Suprapubic skin (tissue), 4 donors: ENCODE data around the gene SP5. TPM values are rescaled to one million over a fixed set of nuclear protein-coding genes. Genes with fewer than 3 reads are reported as not detected.

Source experiments
- DNase-seq, 2 donors: peaks; one replicate each; pipeline ENCODE4 v3.0.0-alpha.2; 2019; ENCODE audit warnings: low spot score in 2 of 2
- H3K27ac ChIP-seq: fragments of 200-600 bp; sonication (generic); one replicate; pipeline ENCODE4 v1.5.1; 2019
- H3K27me3 ChIP-seq: fragments of 200-600 bp; sonication (generic); one replicate; pipeline ENCODE4 v1.5.1; 2019
- H3K36me3 ChIP-seq: fragments of 200-600 bp; sonication (generic); one replicate; pipeline ENCODE4 v1.5.1; 2019
- H3K4me1 ChIP-seq: fragments of 200-600 bp; sonication (generic); one replicate; pipeline ENCODE4 v1.5.1; 2019
- H3K4me3 ChIP-seq: fragments of 200-600 bp; sonication (generic); one replicate; pipeline ENCODE4 v1.5.1; 2019; ENCODE audit warnings: mild to moderate bottlenecking
- H3K9me3 ChIP-seq: fragments of 200-600 bp; sonication (generic); one replicate; pipeline ENCODE4 v1.5.1; 2019
- EP300 ChIP-seq: sonication (generic); formaldehyde crosslinking; IDR thresholded peaks from one replicate; pipeline ENCODE4 v1.6.1; 2017; ENCODE audit warnings: antibody characterized with exemption
- POLR2A ChIP-seq, 2 donors: fragments of 450-650 bp; IDR thresholded peaks; one replicate each; pipeline ENCODE4 v1.6.1; 2017; ENCODE audit warnings: antibody characterized with exemption in 2 of 2, mild to moderate bottlenecking in 2 of 2, moderate library complexity in 2 of 2
- POLR2AphosphoS5 ChIP-seq, 3 donors: sonication (generic); formaldehyde crosslinking; IDR thresholded peaks; one replicate each; pipeline ENCODE4 v1.6.1; 2017; ENCODE audit warnings: antibody characterized with exemption in 3 of 3
- WGBS: methylation state at CpG from one replicate; pipeline ENCODE4 v1.1.5; 2018; 5-methylcytosine and 5-hydroxymethylcytosine counted together
- total RNA-seq, 4 donors: library from RNA; depleted of rRNA; stranded (reverse); fragments of >200 nt; gene quantifications; one replicate each; pipeline ENCODE4 v1.1.0, GENCODE V29; 2016
- TF ChIP-seq, protein P1 (sequence below), 2 donors: fragments of 200-600 bp in 1 of 2; fragments of 450-650 bp in 1 of 2; sonication (generic) in 1 of 2; IDR thresholded peaks; one replicate each; pipeline ENCODE4 v1.5.1; 2016 to 2019; ENCODE audit warnings: antibody characterized with exemption in 2 of 2, mild to moderate bottlenecking in 1 of 2, moderate library complexity in 1 of 2

The SP5 gene
- total RNA-seq, 4 donors from 2014 or later, result 0.32 to 1.3 (median 0.89) TPM; not detected in 1

DNA sequence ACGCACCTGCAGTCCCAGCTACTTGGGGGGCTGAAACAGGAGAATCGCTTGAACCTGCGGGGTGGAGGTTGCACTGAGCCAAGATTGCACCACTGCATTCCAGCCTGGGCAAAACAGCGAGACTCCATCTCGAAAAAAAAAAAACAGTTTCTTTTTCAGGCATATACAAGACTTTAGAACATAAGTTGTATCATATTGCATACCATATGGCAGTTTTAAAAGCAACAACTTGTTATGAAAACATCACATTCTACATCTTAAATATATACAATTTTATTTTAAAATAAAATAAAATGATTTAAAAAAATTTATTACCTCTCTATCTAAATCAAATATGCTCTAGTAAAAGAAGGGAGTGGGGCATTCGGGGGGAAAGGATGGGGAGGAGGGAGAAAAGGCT, 39.4 kb upstream of the SP5 start:
- H3K4me3 ChIP-seq, result no peak overlapping the region
- no peaks in the 10 kb centered on the region for H3K36me3 ChIP-seq
- H3K27ac ChIP-seq, result no peak overlapping the region
- 82% methylated on average over 6 of the region's 6 CpGs for WGBS
- H3K27me3 ChIP-seq, result no peaks in the 10 kb centered on the region
- H3K9me3 ChIP-seq, result no peaks in the 10 kb centered on the region
- no peak for DNase-seq
- H3K4me1 ChIP-seq, result no peaks in the 10 kb centered on the region
- TF ChIP-seq, protein P1, sequence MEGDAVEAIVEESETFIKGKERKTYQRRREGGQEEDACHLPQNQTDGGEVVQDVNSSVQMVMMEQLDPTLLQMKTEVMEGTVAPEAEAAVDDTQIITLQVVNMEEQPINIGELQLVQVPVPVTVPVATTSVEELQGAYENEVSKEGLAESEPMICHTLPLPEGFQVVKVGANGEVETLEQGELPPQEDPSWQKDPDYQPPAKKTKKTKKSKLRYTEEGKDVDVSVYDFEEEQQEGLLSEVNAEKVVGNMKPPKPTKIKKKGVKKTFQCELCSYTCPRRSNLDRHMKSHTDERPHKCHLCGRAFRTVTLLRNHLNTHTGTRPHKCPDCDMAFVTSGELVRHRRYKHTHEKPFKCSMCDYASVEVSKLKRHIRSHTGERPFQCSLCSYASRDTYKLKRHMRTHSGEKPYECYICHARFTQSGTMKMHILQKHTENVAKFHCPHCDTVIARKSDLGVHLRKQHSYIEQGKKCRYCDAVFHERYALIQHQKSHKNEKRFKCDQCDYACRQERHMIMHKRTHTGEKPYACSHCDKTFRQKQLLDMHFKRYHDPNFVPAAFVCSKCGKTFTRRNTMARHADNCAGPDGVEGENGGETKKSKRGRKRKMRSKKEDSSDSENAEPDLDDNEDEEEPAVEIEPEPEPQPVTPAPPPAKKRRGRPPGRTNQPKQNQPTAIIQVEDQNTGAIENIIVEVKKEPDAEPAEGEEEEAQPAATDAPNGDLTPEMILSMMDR (IDR thresholded peaks at IDR 0.05), result no peak
- TF ChIP-seq EP300 (no peak), POLR2AphosphoS5 (IDR thresholded peaks at IDR 0.05) (no peak), POLR2A (IDR thresholded peaks at IDR 0.05) (no peak)

DNA sequence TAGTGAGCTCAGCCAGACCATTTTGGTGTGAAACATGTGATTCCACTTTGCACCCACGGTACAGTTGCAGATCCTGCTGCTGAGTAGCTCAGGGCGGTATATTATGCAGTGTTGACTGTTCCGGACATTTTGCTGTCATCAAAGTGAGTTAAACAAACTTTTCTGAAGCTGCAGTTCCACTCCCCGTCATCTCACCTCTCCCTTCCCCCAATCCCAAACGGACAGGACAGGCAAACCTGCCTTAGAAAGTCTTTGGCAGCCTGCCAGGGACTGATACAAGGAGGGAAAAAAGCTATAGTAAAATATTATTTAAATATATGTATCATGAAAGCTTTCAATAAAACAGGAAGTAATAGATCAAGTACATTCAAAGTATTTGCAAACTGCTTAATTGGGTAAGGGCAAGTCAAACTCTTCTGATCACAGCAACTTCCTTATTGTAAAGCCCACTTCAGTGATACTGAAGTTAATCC, 35.5 kb upstream of the SP5 start:
- DNase-seq, result no peak
- Histone ChIP-seq H3K4me3 (no peak overlapping the region), H3K4me1 (no peaks in the 10 kb centered on the region), H3K27ac (no peak overlapping the region), H3K36me3 (no peaks in the 10 kb centered on the region), H3K9me3 (no peaks in the 10 kb centered on the region), H3K27me3 (no peaks in the 10 kb centered on the region)
- 47% methylated on average over 5 of the region's 5 CpGs for WGBS
- TF ChIP-seq POLR2A (IDR thresholded peaks at IDR 0.05), result no peak
- no peak for TF ChIP-seq POLR2AphosphoS5 (IDR thresholded peaks at IDR 0.05)
- no peak for TF ChIP-seq EP300
- TF ChIP-seq, protein P1 (IDR thresholded peaks at IDR 0.05), result no peak

DNA sequence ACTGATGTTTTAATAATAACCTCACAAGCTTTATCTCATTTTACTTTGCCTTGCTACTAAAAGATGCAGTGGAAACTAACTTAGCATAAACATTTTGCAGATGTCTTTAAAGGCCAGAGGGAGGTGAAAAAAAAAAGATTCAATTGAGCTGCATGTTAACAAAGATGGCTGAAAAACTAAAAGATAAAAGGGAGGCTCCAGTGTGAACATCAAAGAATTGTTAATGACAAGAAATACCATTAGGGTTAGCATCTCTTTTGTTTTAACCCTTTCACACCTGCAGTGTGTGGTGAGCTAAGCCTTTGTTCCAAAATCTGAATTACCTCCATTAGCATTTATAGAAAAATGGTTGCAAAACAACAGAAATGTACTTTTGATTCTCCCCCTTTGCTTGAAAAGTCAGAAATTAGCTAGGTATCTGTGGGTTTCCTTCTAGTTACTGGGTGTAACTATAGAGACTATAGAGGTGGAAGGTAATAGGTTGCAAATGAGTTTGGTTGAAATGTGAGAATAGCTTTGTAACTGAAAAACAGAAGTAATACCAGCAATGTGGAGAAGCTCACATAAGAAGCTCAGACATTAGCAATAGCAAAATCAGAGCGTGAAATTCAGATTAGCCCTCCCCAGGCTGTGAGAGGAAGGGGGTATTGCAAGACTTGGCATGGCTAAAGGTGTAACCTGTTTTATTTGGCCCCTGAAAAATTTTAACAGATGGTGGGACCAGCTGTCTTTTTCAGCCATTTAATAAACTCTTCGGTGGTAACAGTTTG, 34.8 kb upstream of the SP5 start:
- 66% methylated on average over 2 of the region's 2 CpGs for WGBS
- Histone ChIP-seq H3K4me1 (no peaks in the 10 kb centered on the region), H3K27ac (no peak overlapping the region), H3K9me3 (no peaks in the 10 kb centered on the region), H3K4me3 (no peak overlapping the region), H3K27me3 (no peaks in the 10 kb centered on the region), H3K36me3 (no peaks in the 10 kb centered on the region)
- TF ChIP-seq POLR2A (IDR thresholded peaks at IDR 0.05) (no peak), POLR2AphosphoS5 (IDR thresholded peaks at IDR 0.05) (no peak)
- no peak for DNase-seq

DNA sequence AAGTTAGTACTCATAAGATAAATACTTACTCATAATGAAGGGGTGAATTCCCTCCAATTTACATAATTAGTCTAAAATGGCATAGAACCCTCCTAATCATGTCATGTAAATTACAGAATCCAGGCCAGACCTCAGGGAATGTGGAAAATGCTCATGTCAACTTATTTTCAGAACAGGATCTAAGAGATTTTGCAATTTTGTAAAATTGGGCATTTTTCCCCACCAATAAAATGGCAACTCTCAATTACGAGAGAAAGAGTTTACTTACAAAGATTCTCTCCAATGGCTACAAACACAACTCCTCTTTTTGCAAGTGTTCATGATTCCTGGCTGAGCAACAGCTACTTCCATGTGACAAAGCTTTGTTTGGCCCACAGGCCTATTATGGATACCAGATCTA, 33.8 kb upstream of the SP5 start:
- TF ChIP-seq POLR2AphosphoS5 (IDR thresholded peaks at IDR 0.05) (no peak), POLR2A (IDR thresholded peaks at IDR 0.05) (no peak), EP300 (no peak)
- TF ChIP-seq, protein P1 (IDR thresholded peaks at IDR 0.05), result no peak
- 70% methylated on average over 1 of the region's 1 CpG for WGBS
- Histone ChIP-seq H3K4me3 (no peak overlapping the region), H3K9me3 (no peaks in the 10 kb centered on the region), H3K4me1 (no peaks in the 10 kb centered on the region), H3K36me3 (no peaks in the 10 kb centered on the region), H3K27me3 (no peaks in the 10 kb centered on the region), H3K27ac (no peak overlapping the region)
- no peak for DNase-seq

DNA sequence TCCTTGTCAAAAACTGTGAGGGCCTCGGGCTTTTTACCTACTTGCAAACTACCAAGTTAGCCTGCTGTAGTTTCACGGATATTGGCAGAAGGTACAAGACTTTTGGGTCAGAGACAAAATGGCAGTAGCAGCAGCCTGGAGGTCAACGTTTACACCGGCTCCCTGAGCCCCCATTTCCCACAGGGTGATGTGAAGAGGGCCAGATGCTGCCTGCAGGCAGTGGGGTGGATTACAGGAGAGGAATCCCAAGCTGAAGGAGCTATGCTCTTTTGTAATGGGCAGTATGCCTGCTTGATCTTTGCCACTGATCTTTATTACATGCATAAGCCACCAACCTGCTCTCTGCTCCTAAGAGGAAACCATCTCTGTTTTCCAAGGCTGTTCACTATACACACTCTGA, 29.5 kb upstream of the SP5 start:
- H3K27me3 ChIP-seq, result no peaks in the 10 kb centered on the region
- H3K9me3 ChIP-seq, result no peaks in the 10 kb centered on the region
- H3K36me3 ChIP-seq, result no peaks in the 10 kb centered on the region
- DNase-seq, result no peak
- H3K4me3 ChIP-seq, result no peak overlapping the region
- no peaks in the 10 kb centered on the region for H3K4me1 ChIP-seq
- TF ChIP-seq POLR2AphosphoS5 (IDR thresholded peaks at IDR 0.05) (no peak), EP300 (no peak), POLR2A (IDR thresholded peaks at IDR 0.05) (no peak)
- TF ChIP-seq, protein P1 (IDR thresholded peaks at IDR 0.05), result no peak
- WGBS, result 42% methylated on average over 4 of the region's 4 CpGs
- no peak overlapping the region for H3K27ac ChIP-seq
